Measurements from ENCODE around the gene RAMP3.

Gene RAMP3

GRCh38 chr7:45118889-45119331, 38.7 kb upstream of the RAMP3 start:
- Histone ChIP-seq H4K20me1 (ENCODE audit: insufficient read depth) (no peaks in the 10 kb centered on the region), H3K27ac (no peak overlapping the region), H3K4me2 (no peak overlapping the region), H3K79me2 (ENCODE audit: insufficient read depth, low read depth) (no peaks in the 10 kb centered on the region), H3K27me3 (ENCODE audit: insufficient read depth, low read depth) (no peaks in the 10 kb centered on the region), H3K9ac (no peak overlapping the region), H2AFZ (ENCODE audit: low read depth) (no peak overlapping the region), H3K4me3 (IDR thresholded peaks at IDR 0.05; ENCODE audit: insufficient read depth, low read depth, low read length) (no peak overlapping the region), H3K36me3 (ENCODE audit: insufficient read depth) (no peaks in the 10 kb centered on the region), H3K4me1 (ENCODE audit: low read depth, poor library complexity, severe bottlenecking) (no peaks in the 10 kb centered on the region)
- no peak for TF ChIP-seq CTCF (conservative IDR thresholded peaks at IDR 0.05; ENCODE audit: low read depth, low read length)

GRCh38 chr7:45119550-45119949, 38.0 kb upstream of the RAMP3 start:
- no peaks in the 10 kb centered on the region for H4K20me1 ChIP-seq (ENCODE audit: insufficient read depth)
- H3K27me3 ChIP-seq (ENCODE audit: insufficient read depth, low read depth) = no peaks in the 10 kb centered on the region
- no peak overlapping the region for H3K27ac ChIP-seq
- no peaks in the 10 kb centered on the region for H3K36me3 ChIP-seq (ENCODE audit: insufficient read depth)
- H3K4me3 ChIP-seq (IDR thresholded peaks at IDR 0.05; ENCODE audit: insufficient read depth, low read depth, low read length) = no peak overlapping the region
- H3K4me1 ChIP-seq (ENCODE audit: low read depth, poor library complexity, severe bottlenecking) = no peaks in the 10 kb centered on the region
- no peak overlapping the region for H2AFZ ChIP-seq (ENCODE audit: low read depth)
- H3K9ac ChIP-seq = no peak overlapping the region
- H3K4me2 ChIP-seq = no peak overlapping the region
- no peak for TF ChIP-seq CTCF (conservative IDR thresholded peaks at IDR 0.05; ENCODE audit: low read depth, low read length)
- H3K79me2 ChIP-seq (ENCODE audit: insufficient read depth, low read depth) = no peaks in the 10 kb centered on the region

- TF ChIP-seq CTCF (conservative IDR thresholded peaks at IDR 0.05; ENCODE audit: low read depth, low read length) = no peak
- Histone ChIP-seq H3K27ac (no peak overlapping the region), H2AFZ (ENCODE audit: low read depth) (no peak overlapping the region), H3K36me3 (ENCODE audit: insufficient read depth) (no peaks in the 10 kb centered on the region), H3K9ac (no peak overlapping the region), H4K20me1 (ENCODE audit: insufficient read depth) (no peaks in the 10 kb centered on the region), H3K79me2 (ENCODE audit: insufficient read depth, low read depth) (no peaks in the 10 kb centered on the region), H3K27me3 (ENCODE audit: insufficient read depth, low read depth) (no peaks in the 10 kb centered on the region), H3K4me2 (no peak overlapping the region), H3K4me3 (IDR thresholded peaks at IDR 0.05; ENCODE audit: insufficient read depth, low read depth, low read length) (no peak overlapping the region), H3K4me1 (ENCODE audit: low read depth, poor library complexity, severe bottlenecking) (no peaks in the 10 kb centered on the region)
Measured at GRCh38 chr7:45122975-45123860, 34.4 kb upstream of the RAMP3 start.

- no peak for TF ChIP-seq CTCF (conservative IDR thresholded peaks at IDR 0.05; ENCODE audit: low read depth, low read length)
- H4K20me1 ChIP-seq (ENCODE audit: insufficient read depth) = no peaks in the 10 kb centered on the region
- H3K27me3 ChIP-seq (ENCODE audit: insufficient read depth, low read depth) = no peaks in the 10 kb centered on the region
- no peak overlapping the region for H3K27ac ChIP-seq
- no peaks in the 10 kb centered on the region for H3K79me2 ChIP-seq (ENCODE audit: insufficient read depth, low read depth)
- H3K4me1 ChIP-seq (ENCODE audit: low read depth, poor library complexity, severe bottlenecking) = no peaks in the 10 kb centered on the region
- no peak overlapping the region for H3K4me2 ChIP-seq
- H3K4me3 ChIP-seq (IDR thresholded peaks at IDR 0.05; ENCODE audit: insufficient read depth, low read depth, low read length) = no peak overlapping the region
- H2AFZ ChIP-seq (ENCODE audit: low read depth) = no peak overlapping the region
- no peak overlapping the region for H3K9ac ChIP-seq
- H3K36me3 ChIP-seq (ENCODE audit: insufficient read depth) = no peaks in the 10 kb centered on the region
Measured at GRCh38 chr7:45123913-45124710, 33.5 kb upstream of the RAMP3 start.
